ENCODE measurements around the gene TTC39C.
A peak's percentile ranks its signal among the peaks of the same experiment; 100 is the strongest.

Gene TTC39C

GRCh38 chr18:24018299-24018886 is 3.8 kb downstream of the TTC39C start:
- Histone ChIP-seq H3K4me2 (ENCODE audit: low read length) (peak overlapping the region; percentile 89), H3K4me3 (ENCODE audit: low read length) (peak overlapping the region; percentile 22), H3K9me3 (ENCODE audit: insufficient read depth, low read length) (no peaks in the 10 kb centered on the region), H2AFZ (ENCODE audit: low read depth, low read length) (no peak overlapping the region), H4K20me1 (ENCODE audit: insufficient read depth, low read length) (peaks cover 51% of the 10 kb centered on the region), H3K27ac (ENCODE audit: low read length) (peak overlapping the region; percentile 92; the same call in 1 of the 2 replicates), H3K9ac (ENCODE audit: low read length) (0 out of 2 replicates have a peak overlapping the region, but pooled peaks have one; percentile 2), H3K79me2 (ENCODE audit: low read length) (peaks cover 86% of the 10 kb centered on the region), H3K27me3 (ENCODE audit: low read depth, low read length) (no peaks in the 10 kb centered on the region), H3K4me1 (ENCODE audit: low read length) (peaks cover 65% of the 10 kb centered on the region), H3K36me3 (replicated peaks; ENCODE audit: low read depth, low read length) (peaks cover 49% of the 10 kb centered on the region)
- TF ChIP-seq CTCF (IDR thresholded peaks at IDR 0.05; ENCODE audit: low read depth, low read length) (no peak), EZH2phosphoT487 (IDR thresholded peaks at IDR 0.05; ENCODE audit: low read depth) (no peak)

GRCh38 chr18:24019641-24020331 is 5.2 kb downstream of the TTC39C start:
- Histone ChIP-seq H3K27ac (ENCODE audit: low read length) (peak overlapping the region; percentile 92), H3K4me3 (ENCODE audit: low read length) (peak overlapping the region; percentile 49), H4K20me1 (ENCODE audit: insufficient read depth, low read length) (peaks cover 60% of the 10 kb centered on the region), H3K27me3 (ENCODE audit: low read depth, low read length) (no peaks in the 10 kb centered on the region), H3K9ac (ENCODE audit: low read length) (peak overlapping the region; percentile 55), H2AFZ (ENCODE audit: low read depth, low read length) (no peak overlapping the region), H3K79me2 (ENCODE audit: low read length) (peaks cover 95% of the 10 kb centered on the region), H3K4me1 (ENCODE audit: low read length) (peaks cover 59% of the 10 kb centered on the region), H3K9me3 (ENCODE audit: insufficient read depth, low read length) (no peaks in the 10 kb centered on the region), H3K4me2 (ENCODE audit: low read length) (peak overlapping the region; percentile 89), H3K36me3 (replicated peaks; ENCODE audit: low read depth, low read length) (peaks cover 53% of the 10 kb centered on the region)
- no peak for TF ChIP-seq CTCF (IDR thresholded peaks at IDR 0.05; ENCODE audit: low read depth, low read length)
- TF ChIP-seq EZH2phosphoT487 (IDR thresholded peaks at IDR 0.05; ENCODE audit: low read depth): no peak

- Histone ChIP-seq H4K20me1 (ENCODE audit: insufficient read depth, low read length) (peaks cover 74% of the 10 kb centered on the region), H3K9me3 (ENCODE audit: insufficient read depth, low read length) (no peaks in the 10 kb centered on the region)
Observed at GRCh38 chr18:24021505-24021904, 7.0 kb downstream of the TTC39C start.

More at GRCh38 chr18:24021505-24021904, 7.0 kb downstream of the TTC39C start:
- Histone ChIP-seq H3K27me3 (ENCODE audit: low read depth, low read length) (no peaks in the 10 kb centered on the region), H2AFZ (ENCODE audit: low read depth, low read length) (no peak overlapping the region), H3K4me1 (ENCODE audit: low read length) (peaks cover 54% of the 10 kb centered on the region), H3K36me3 (replicated peaks; ENCODE audit: low read depth, low read length) (peaks cover 62% of the 10 kb centered on the region), H3K79me2 (ENCODE audit: low read length) (peaks cover 95% of the 10 kb centered on the region), H3K4me2 (ENCODE audit: low read length) (no peak overlapping the region; the same call in 1 of the 2 replicates), H3K9ac (ENCODE audit: low read length) (no peak overlapping the region), H3K4me3 (ENCODE audit: low read length) (no peak overlapping the region), H3K27ac (ENCODE audit: low read length) (no peak overlapping the region)
- no peak for TF ChIP-seq EZH2phosphoT487 (IDR thresholded peaks at IDR 0.05; ENCODE audit: low read depth)
- TF ChIP-seq CTCF (IDR thresholded peaks at IDR 0.05; ENCODE audit: low read depth, low read length): no peak
